HG02943 (cell line): ENCODE data around the gene NMUR1.
"Not testable (repeated sequence)": the region's sequence is repeated elsewhere in the genome, so short reads cannot be mapped to it uniquely, and the experiment has no call there.

Experiments
- ATAC-seq: cut with Tn5 transposase; IDR thresholded peaks from one replicate; pipeline ENCODE4 v1.9.1; 2021; ENCODE audit warnings: mild to moderate bottlenecking, low read depth, moderate library complexity; ENCODE audit not compliant: unreplicated experiment

NMUR1 gene, protein sequence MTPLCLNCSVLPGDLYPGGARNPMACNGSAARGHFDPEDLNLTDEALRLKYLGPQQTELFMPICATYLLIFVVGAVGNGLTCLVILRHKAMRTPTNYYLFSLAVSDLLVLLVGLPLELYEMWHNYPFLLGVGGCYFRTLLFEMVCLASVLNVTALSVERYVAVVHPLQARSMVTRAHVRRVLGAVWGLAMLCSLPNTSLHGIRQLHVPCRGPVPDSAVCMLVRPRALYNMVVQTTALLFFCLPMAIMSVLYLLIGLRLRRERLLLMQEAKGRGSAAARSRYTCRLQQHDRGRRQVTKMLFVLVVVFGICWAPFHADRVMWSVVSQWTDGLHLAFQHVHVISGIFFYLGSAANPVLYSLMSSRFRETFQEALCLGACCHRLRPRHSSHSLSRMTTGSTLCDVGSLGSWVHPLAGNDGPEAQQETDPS

DNA sequence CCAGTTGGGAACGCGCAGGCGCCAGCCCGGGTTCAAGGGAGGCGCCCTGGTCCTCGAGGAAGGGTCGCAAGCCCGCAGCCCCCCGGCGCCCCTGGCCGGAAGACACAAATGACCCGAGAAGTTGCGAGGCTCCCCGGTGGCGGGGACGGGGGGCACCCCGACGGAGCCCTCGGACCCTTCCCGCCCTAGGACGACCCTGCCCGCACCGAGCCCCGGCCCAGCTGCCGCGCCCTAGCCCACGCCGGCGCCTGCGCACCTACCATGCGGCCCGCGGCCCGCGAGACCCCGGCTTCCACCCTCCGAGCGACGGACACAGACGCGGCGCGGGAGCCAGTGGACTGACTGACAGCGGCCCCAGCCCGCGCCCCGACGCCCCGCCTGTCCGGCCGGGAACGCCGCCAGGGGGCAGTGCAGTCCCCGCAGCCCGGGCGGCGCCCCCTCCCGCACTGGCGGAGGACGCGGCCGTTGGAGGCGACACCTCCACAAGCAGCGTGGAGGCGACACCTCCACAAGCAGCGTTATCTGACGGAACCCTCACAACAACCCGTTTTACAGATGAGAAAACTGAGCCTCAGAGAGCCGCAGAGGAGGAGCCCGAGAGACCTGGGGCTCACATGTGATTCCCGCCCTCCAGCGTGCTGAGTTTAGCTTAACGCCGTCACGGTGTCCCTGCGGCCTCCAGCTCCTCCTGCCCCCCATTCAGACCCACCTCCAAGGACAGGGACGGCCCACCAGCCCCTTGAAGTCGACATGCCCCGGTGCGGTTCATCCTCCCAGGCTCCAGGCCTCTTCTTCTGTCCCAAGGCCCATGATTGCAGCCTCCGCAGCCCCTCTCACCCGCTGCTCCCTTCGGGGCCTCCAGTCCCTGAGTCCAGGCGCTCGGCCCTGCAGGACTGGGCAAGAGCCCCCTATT lies at the start of gene NMUR1:
NMUR1 (minus strand) TSS at position 347 of the 913 bp plus-strand sequence; CDS start at position 263, 84 bp downstream.
- ATAC-seq: no peak

DNA sequence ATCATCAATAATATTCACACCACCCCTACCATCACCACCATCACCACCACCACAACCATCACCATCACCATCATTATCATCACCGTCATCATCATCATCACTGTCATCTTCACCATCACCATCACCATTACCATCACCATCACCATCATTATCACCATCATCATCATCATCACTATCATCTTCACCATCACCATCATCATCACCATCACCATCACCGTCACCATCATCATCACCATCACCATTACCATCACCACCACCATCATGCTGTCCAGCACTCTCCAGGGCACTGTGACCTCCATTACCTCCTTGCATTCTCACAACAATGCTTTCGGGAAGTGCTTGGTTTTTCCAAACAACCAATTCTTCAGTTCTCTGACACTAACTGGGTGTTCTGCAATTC lies 49.3 kb upstream of the NMUR1 start:
- no peak for ATAC-seq

DNA sequence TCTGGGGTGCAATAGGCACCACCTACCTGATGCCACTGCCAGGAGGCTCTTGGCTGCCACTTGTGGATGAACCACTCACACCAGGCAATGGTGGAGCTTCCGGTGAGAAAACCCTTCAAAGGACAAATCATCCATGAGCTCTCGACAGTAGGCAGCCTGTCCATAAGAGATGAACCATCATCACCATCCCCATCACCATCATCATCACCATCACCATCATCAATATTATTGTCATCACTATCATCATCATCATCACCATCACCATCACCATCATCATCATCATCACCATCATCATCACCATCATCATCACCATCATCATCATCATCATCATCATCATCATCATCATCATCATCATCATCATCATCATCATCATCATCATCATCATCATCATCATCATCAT lies 48.4 kb upstream of the NMUR1 start:
- not testable (repeated sequence) for ATAC-seq

DNA sequence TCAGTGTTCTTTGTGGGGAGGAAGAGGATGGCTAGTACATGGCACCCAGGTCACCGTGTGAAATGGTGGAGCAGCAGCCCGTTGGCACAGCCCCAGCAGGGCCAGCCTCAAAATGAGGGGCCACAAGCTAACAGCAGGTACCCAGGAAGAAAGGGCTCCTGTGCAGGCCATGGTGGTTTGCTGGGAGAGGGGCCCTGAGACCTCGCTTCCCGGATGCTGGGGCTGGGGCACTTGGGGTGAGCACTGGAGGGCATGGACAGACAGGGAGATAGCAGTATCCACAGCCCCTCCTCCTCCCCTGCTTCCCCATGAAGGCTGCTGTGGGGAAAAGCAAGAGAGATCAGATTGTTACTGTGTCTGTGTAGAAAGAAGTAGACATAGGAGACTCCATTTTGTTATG lies 46.2 kb upstream of the NMUR1 start:
- no peak for ATAC-seq

DNA sequence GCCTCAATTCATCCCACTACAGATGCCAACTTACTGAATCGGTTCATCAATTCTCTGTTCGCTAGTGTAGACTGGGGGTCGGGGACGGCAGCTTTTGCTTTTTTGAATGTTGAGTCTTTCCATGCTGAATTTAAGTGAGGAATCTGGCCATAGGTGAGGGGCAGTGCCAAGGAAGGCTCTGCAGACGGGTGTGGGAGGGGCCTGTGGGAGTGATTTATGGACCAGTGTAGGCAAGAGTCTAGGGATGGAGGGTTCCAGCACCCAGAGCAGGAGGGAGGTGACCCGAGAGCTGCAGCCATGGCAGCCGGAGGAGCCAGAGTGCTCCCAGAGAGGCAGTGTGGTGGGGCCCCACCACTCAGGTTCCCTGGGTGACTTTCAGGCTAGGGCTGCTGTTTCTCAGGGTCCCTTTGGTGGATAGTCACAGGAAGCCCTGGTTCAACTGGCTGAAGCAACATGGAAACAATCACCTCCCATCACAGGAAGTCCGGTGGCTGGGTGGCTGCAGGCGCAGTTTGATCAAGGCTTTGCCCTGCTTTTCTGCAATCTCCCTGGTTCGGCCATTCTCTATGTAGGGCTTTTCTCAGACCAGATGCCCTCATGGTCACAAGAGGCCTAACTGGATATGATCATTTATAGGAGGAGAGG lies 45.5 kb upstream of the NMUR1 start:
- ATAC-seq: no peak

DNA sequence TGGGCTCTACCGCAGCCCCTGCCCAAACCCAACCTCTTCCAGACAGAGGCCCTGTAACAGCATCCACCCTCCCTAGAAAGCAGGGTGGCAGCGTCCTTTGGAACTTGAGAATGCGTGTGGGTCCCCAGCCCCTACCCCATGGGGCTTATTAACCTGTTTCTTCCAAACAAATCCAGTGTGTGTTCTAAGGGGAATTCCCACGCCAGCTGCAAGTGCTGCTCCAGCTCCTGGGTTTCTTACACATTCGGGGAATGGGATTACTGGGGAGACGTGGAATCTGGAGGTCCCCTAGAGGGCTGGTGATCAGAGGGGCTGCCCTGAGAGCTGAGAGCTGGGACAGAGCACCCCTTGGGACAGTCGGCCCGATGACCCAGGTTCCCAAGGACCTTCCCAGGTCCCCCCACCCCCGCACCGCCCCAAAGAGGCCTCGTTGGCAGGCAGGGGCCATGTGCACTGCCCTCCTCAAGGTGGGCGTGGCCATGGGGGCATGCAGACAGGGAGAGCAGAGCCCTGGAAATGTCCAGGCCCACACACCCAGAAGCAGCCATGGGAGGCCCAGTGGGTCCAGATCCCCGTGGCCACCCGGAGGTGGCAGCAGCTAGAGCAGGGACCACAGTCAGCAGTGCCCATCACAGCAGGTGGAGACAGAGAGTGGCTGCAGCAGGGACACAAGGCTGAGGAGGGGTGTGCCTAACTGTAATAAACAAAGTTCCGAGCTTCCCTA lies 43.6 kb upstream of the NMUR1 start:
- no peak for ATAC-seq

DNA sequence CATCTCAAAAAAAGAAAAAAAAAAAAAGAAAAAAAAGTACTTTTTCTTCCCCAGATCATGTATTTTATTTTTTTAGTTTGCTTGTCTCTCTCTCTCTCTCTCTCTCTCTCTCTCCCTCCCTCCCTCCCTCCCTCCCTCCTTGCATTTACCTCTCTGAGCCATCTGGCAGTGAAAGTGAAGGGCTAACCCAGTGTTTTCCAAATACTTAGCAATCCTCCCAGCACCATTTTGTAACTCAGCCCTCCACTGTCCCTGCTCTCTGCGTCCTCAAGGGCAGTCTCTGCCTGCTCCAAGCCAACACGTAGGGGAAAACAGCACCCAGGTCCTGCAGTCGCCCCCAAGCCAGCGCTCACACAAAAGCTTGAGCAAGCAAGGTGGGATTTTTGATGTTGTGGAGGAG lies 42.9 kb upstream of the NMUR1 start:
- ATAC-seq: no peak

DNA sequence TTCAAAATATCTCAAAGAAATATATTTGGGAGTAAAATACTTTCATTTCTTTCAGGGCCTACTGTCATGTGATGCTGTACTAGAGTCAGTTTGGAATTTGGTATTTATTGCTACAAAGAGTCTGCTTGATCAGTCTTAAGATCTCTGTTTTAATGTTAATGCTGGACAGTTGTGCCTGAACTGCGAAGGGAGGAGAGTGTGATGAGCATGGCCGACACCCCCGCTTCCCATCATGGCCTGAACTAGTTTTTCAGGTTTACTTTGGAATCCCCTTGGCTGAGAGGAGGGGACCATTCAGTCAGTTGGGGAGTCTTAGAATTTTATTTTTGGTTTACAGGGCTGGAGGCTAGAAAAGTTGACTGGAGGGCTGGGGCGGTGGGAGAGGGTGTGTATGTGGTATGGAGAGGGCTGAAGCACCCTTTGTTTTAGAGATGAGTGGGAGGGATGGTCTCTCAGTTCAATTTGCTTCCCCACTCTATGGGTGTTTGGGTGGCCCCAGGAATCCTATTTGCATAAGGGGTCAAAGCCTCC lies 41.5 kb upstream of the NMUR1 start:
- no peak for ATAC-seq

DNA sequence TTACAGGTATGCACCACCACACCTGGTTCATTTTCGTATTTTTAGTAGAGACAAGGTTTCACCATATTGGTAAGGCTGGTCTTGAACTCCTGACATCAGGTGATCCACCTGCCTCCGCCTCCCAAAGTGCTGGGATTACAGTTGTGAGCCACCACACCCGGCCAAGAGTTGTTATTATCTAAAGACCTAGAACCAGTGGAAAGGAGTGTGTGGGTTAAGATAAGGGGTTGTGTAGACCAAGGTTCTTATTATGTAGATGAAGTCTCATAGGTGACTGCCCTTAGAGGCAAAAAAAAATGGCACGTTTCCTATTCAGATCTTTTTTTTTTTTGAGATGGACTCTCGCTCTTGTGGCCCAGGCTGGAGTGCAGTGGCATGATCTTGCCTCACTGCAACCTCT lies 40.7 kb upstream of the NMUR1 start:
- not testable (repeated sequence) for ATAC-seq

DNA sequence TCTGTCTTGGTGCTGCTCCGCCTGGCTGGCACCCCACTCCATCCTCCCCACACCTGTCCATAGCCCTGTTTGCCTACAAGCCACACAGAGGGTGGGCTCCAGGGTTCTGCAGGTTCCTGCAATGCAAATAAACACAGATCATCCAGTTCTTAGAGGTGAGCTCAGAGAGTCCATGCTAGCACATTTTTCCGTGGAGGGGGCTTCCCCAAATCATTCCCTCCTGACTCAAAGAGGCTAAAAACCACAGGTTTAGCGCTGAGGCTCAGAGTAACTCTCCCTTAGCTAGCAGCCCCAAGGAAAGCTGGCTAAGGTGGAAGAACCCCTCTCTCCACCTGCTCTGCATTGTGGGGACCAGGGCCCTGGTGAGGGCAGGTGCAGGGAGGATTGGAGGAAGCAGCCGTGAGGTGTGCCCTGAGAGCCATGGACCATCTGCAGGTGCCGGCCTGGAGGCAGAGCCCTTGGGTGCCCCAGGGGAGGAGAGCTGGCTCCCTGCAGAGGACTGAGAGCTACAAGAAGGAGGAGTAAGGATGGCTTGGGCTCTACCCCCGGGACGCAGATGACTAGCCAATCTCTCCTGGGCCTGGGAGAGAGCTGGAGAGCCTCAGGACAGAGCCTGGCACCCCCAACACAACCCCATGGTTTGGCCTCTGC lies 38.7 kb upstream of the NMUR1 start:
- no peak for ATAC-seq

DNA sequence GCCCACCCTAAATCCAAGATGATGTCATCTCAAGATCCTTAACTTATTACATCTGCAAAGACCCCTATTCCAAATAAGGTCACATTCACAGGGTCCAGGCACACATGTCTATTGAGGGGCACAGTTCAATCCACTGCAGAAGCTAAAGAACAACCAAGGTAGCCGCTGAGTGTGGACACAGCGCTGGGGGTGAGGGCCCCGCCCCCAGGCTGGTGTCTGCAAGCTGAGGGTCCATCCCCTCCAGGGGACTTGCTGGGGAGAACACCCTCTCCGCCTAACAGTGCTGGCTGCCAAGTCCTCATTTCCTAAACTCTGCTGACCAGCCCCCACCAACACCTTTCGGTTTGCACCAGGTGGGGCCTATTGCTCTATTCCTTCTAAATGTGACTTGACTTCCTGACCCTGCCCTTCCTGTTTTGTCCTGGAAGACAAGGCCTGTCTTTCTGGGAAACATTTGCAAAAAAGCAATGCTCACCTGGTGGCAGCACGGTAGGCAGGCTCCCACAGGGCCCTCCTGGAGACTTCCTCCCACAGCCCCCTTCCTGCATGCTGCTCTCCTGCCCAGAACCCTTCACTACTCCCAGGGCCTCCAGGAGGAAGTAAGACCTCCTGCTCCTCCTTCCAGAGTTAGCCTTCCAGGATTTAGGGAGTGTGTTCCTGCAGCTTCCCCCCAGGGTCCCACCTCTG lies 38.0 kb upstream of the NMUR1 start:
- ATAC-seq: no peak

DNA sequence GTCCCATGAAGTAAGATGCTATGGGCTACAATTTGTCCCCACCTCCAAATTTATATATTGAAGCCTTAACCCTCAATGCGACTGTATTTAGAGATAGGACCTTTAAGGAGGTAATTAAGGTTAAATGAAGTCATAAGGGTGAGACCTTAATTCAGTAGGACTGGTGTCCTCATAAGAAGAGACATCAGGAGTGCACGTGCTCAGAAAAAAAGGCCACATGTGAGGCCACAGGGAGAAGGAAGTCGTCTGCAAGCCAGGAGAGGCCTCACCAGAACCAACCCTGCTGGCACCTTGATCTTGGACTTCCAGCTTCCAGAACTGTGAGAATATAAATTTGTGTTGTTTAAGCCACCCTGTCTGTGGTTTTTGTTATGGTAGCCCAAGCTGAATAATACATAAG lies 36.9 kb upstream of the NMUR1 start:
- ATAC-seq: no peak

DNA sequence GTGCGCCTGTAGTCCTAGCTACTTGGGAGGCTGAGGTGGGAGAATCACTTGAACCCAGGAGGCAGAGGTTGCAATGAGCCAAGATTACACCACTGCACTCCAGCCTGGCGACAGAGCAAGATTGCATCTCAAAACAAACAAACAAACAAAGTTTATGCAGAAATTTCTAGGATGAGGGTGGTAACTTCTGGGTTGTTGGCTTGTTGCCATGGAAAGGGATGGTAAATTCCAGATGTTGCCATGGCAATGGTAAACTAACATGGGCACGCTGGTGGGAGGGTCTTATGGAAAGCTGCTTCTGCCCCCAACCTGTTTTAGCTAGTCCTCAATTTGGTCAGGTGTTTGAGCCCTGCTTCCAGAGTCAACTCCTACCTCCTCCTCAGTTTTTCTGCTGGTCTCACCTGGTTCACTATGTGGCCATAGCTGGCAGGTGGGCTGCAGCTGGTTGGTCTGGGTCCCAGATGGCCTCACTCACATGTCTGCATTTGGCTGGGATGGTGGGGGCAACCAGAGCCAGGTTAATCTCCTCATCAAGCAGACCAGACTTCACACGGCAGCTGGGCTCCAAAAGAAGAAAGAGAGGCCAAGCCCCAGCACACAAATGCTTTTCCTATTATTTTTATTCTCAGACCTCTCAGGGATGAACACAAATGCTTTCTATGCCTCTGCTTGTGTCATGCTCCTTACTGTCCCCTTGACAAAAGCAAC lies 35.8 kb upstream of the NMUR1 start:
- ATAC-seq: no peak

DNA sequence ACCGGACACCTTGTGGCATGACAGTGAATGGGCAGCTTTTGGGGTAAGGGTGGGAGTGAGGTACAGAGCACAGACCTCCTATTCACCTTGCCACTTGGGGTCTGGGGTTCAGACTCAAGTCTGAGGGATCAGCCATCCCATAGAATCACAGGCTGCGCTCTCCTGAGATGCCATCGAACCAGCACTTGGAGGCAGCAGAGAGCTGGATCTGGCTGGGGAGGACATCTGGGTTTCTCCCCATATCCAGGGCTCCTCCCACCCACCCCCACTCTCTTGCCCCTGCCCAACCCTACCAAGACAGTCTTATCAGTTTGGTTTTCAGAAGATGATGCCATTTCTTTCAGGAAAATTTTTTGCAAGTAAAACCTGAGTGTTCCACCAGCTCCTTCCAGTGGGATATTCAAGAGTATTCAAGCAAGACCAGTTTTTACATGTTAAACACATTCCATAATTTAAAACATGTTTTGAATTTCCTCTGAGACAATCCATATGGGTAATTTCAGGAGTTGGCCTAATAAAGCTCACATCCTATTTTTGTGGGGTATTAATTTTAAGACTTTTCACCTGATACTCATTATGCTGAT lies 33.2 kb upstream of the NMUR1 start:
- no peak for ATAC-seq

DNA sequence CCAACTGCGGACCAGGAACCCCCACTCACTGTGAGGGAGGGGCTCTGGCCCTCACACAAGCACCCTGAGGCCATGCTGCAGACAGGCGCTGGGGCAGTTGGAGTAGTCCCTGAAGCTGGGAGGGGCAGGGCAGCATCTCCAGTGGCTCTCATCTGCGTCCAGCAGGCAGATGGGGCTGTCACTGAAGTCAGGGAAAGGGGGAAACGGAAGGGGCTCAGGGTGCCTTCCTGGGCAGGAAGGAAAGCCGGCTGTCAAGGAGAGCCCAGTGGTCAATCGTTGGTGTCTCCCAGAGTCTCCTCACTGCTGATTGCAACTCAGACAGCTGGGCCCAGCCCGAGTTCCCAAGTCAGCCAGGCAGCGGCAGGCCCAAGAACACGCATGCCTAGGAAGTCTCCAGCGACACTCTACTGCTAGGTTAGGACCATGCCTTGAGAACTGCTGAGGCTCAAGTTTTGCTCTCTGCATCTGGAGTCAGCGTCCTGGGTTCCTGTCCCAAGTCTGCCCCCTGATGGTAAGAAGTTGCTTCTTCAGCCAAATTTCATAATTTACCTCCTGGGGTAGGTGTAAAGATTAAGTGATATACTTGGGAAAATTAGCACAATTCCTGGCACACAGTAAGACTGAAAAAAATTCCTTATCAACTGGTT lies 27.4 kb upstream of the NMUR1 start:
- no peak for ATAC-seq

DNA sequence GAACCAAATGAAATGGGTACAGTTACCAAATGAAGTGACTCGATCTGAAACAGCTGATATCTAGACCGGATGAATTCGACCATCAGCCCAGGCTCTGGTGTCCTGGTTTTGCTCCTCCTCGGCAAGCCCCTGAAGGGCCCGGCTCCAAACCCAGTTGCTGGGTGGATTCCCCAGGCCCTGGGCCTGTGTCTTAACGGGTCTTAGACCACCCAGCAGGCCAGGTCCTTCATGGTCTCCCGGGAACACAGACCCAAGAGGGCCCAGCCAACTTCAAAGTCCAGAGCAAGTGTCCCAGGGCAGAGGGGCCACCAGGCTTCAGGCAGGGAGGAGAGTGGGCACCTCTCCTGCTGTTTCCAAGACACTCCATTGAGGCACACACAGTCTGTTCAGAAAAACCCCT lies 26.7 kb upstream of the NMUR1 start:
- no peak for ATAC-seq

DNA sequence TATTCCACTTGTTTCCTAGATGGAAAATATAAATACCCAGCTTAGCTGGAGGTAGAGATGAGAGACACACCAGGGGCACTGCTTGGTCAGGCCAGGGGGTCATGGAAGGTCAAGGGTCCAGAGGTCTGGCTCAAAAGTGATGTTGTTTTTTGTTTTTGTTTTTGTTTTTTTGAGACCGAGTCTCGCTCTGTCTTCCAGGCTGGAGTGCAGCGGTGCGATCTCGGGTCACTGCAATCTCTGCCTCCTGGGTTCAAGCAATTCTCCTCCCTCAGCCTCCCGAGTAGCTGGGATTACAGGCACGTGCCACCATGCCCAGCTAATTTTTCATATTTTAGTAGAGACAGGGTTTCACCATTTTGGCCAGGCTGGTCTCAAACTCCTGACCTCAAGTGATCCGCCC lies 26.3 kb upstream of the NMUR1 start:
- not testable (repeated sequence) for ATAC-seq
